SK-N-SH (cell line): Measurements from ENCODE around the gene LAMTOR1.

Experiments
- EP300 ChIP-seq, 2 experiments: IDR thresholded peaks; 2 replicates each; pipeline versions ENCODE4 v1.4.0 to v1.6.1; 2012; ENCODE audit warnings: borderline replicate concordance in 1 of 2, low read depth in 1 of 2, low read length in 1 of 2
- JUND ChIP-seq: IDR thresholded peaks from 2 replicates; pipeline ENCODE4 v1.4.0; 2012
- MAX ChIP-seq: IDR thresholded peaks from 2 replicates; pipeline ENCODE4 v1.4.0; 2012; ENCODE audit warnings: low read depth
- RAD21 ChIP-seq: IDR thresholded peaks from 2 replicates; pipeline ENCODE4 v1.6.1; 2012; ENCODE audit warnings: mild to moderate bottlenecking, low read length
- RCOR1 ChIP-seq: fragments of 150-350 bp; IDR thresholded peaks from 2 replicates; pipeline ENCODE4 v1.6.1; 2017; ENCODE audit warnings: antibody characterized with exemption, low read length
- SIN3A ChIP-seq: IDR thresholded peaks from 2 replicates; pipeline ENCODE4 v1.6.1; 2012; ENCODE audit warnings: low read depth, mild to moderate bottlenecking, low read length, moderate library complexity, borderline replicate concordance
- SMC3 ChIP-seq: IDR thresholded peaks from 2 replicates; pipeline ENCODE4 v1.6.1; 2012; ENCODE audit warnings: low read depth, low read length, improper control_type of control experiment
- TF ChIP-seq, protein P1 (sequence below): IDR thresholded peaks from 2 replicates; pipeline ENCODE4 v1.6.1; 2012; ENCODE audit warnings: mild to moderate bottlenecking, low read depth, low read length, moderate library complexity
- TF ChIP-seq, protein P2 (sequence below): fragments of 200-600 bp; sonication (generic); IDR thresholded peaks from 2 replicates; pipeline ENCODE4 v1.6.1; 2017; ENCODE audit warnings: antibody characterized with exemption, mild to moderate bottlenecking, moderate library complexity

- TF ChIP-seq RCOR1 (no peak), SIN3A (no peak), RAD21 (no peak), MAX (no peak), JUND (no peak), EP300 (IDR thresholded peaks at IDR 0.05; ENCODE audit: borderline replicate concordance in 1 of 2, low read depth in 1 of 2, low read length in 1 of 2) (no peak), SMC3 (no peak)
- TF ChIP-seq, protein P1, sequence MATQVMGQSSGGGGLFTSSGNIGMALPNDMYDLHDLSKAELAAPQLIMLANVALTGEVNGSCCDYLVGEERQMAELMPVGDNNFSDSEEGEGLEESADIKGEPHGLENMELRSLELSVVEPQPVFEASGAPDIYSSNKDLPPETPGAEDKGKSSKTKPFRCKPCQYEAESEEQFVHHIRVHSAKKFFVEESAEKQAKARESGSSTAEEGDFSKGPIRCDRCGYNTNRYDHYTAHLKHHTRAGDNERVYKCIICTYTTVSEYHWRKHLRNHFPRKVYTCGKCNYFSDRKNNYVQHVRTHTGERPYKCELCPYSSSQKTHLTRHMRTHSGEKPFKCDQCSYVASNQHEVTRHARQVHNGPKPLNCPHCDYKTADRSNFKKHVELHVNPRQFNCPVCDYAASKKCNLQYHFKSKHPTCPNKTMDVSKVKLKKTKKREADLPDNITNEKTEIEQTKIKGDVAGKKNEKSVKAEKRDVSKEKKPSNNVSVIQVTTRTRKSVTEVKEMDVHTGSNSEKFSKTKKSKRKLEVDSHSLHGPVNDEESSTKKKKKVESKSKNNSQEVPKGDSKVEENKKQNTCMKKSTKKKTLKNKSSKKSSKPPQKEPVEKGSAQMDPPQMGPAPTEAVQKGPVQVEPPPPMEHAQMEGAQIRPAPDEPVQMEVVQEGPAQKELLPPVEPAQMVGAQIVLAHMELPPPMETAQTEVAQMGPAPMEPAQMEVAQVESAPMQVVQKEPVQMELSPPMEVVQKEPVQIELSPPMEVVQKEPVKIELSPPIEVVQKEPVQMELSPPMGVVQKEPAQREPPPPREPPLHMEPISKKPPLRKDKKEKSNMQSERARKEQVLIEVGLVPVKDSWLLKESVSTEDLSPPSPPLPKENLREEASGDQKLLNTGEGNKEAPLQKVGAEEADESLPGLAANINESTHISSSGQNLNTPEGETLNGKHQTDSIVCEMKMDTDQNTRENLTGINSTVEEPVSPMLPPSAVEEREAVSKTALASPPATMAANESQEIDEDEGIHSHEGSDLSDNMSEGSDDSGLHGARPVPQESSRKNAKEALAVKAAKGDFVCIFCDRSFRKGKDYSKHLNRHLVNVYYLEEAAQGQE = no peak
- TF ChIP-seq, protein P2, sequence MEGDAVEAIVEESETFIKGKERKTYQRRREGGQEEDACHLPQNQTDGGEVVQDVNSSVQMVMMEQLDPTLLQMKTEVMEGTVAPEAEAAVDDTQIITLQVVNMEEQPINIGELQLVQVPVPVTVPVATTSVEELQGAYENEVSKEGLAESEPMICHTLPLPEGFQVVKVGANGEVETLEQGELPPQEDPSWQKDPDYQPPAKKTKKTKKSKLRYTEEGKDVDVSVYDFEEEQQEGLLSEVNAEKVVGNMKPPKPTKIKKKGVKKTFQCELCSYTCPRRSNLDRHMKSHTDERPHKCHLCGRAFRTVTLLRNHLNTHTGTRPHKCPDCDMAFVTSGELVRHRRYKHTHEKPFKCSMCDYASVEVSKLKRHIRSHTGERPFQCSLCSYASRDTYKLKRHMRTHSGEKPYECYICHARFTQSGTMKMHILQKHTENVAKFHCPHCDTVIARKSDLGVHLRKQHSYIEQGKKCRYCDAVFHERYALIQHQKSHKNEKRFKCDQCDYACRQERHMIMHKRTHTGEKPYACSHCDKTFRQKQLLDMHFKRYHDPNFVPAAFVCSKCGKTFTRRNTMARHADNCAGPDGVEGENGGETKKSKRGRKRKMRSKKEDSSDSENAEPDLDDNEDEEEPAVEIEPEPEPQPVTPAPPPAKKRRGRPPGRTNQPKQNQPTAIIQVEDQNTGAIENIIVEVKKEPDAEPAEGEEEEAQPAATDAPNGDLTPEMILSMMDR = no peak
Observed at GRCh38 chr11:72114570-72114969, 11.5 kb upstream of the LAMTOR1 start.
